Stomach (tissue), 9 donors: ENCODE measurements around the gene EIF2B5. TPM values are rescaled to one million over a fixed set of nuclear protein-coding genes. Genes with fewer than 3 reads are reported as not detected.

Experiments used
- DNase-seq, 2 donors: peaks; one replicate each; pipeline versions ENCODE4 v3.0.0 to v3.0.0-alpha.2; 2013 to 2019
- H3K27ac ChIP-seq, 5 donors: fragments of 200-600 bp in 4 of 5; sonication (generic) in 4 of 5; one replicate each; pipeline ENCODE4 v1.5.1; 2013 to 2019; ENCODE audit warnings: mild to moderate bottlenecking in 1 of 5, moderate library complexity in 1 of 5
- H3K27me3 ChIP-seq, 3 donors: fragments of 200-600 bp; sonication (generic); one replicate each; pipeline ENCODE4 v1.5.1; 2017 to 2019; ENCODE audit warnings: mixed run types in 1 of 3
- H3K36me3 ChIP-seq, 4 donors: fragments of 200-600 bp; sonication (generic); 1 replicate in 3 of 4; 2 replicates in 1 of 4; pipeline ENCODE4 v1.5.1; 2016 to 2019
- H3K4me1 ChIP-seq, 4 donors: fragments of 200-600 bp; sonication (generic); one replicate each; pipeline ENCODE4 v1.5.1; 2016 to 2019
- H3K4me3 ChIP-seq, 4 donors: fragments of 200-600 bp; sonication (generic) in 3 of 4; one replicate each; pipeline ENCODE4 v1.5.1; 2016 to 2019; ENCODE audit warnings: mild to moderate bottlenecking in 1 of 4
- H3K9me3 ChIP-seq, 4 donors: fragments of 200-600 bp; sonication (generic); one replicate each; pipeline ENCODE4 v1.5.1; 2016 to 2019
- EP300 ChIP-seq: sonication (generic); formaldehyde crosslinking; IDR thresholded peaks from one replicate; pipeline ENCODE4 v1.6.1; 2017; ENCODE audit warnings: antibody characterized with exemption
- POLR2A ChIP-seq, 4 donors: fragments of 450-650 bp; IDR thresholded peaks; one replicate each; pipeline ENCODE4 v1.6.1; 2016; ENCODE audit warnings: antibody characterized with exemption in 4 of 4, control low read depth in 2 of 4, mild to moderate bottlenecking in 1 of 4, moderate library complexity in 1 of 4
- POLR2AphosphoS5 ChIP-seq, 3 donors: sonication (generic); formaldehyde crosslinking; IDR thresholded peaks; one replicate each; pipeline ENCODE4 v1.6.1; 2016; ENCODE audit warnings: antibody characterized with exemption in 3 of 3
- WGBS, 5 donors: extraction: QIAGEN DNeasy Blood & Tissue Kit in 3 of 5; methylation state at CpG; one replicate each; pipeline versions ENCODE4 v1.1.5 to v1.1.7; 2013 to 2018; 5-methylcytosine and 5-hydroxymethylcytosine counted together
- intact Hi-C: fragments of 100-400 bp; cut with DNase I; formaldehyde crosslinking; loops from one replicate; pipeline ENCODE4 v1.15.1; 2023; ENCODE audit warnings: low total_unique reads
- polyA plus RNA-seq, 3 donors: library from polyadenylated mRNA; stranded (reverse); fragments of 200-250 nt; gene quantifications; one replicate each; pipeline ENCODE4 v1.2.3, GENCODE V29; 2013
- total RNA-seq, 5 donors: library from RNA; depleted of rRNA; stranded (reverse); fragments of >200 nt; gene quantifications; one replicate each; pipeline versions ENCODE4 v1.1.0 to v1.2.3, GENCODE V29; 2014 to 2016
- TF ChIP-seq, protein P1 (sequence below), 7 experiments: fragments of 450-650 bp in 4 of 7; fragments of 200-600 bp in 3 of 7; sonication (generic) in 3 of 7; IDR thresholded peaks; one replicate each; pipeline ENCODE4 v1.5.1; 2016 to 2019; ENCODE audit warnings: antibody characterized with exemption in 7 of 7, control low read depth in 2 of 7, mild to moderate bottlenecking in 1 of 7
- donor health status: healthy with polysubstance abuse.
- donor health status: Bipolar disorder and iron deficiency.
- donor health status: healthy.

Gene EIF2B5
- total and polyA plus RNA-seq, 8 donors, result 1.4 to 113 (median 35.1) TPM

DNA sequence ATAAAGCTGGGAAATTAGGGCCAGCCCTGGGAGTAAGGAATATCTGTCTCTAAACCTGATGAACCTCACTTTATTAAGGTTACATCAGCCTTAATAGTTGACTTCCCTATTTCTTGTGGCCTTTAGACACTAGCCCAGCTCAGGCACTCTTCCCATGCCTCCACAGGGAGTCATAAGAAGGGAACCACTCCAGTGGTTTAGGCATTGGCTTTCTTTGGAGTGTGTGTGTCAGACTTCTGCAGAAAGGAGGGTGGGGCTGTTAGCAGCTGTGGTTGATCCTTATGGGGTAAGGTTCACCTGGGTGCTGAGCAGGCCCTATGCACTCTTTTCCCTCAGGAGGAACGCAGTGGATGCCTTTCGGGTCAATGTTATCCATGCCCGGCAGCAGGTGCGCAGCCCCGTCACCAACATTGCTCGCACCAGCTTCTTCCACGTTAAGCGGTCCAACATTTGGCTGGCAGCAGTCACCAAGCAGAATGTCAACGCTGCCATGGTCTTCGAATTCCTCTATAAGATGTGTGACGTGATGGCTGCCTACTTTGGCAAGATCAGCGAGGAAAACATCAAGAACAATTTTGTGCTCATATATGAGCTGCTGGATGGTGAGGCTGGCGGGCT, 43.5 kb downstream of the EIF2B5 start:
- H3K36me3 ChIP-seq, result peaks cover 60 to 69% (median 67%) of the 10 kb centered on the region in 4 donors
- 86 to 95% (median 92%) methylated on average over 13 of the region's 13 CpGs for WGBS, 5 donors
- peaks cover 29 to 59% (median 47%) of the 10 kb centered on the region in 4 donors for H3K4me1 ChIP-seq
- H3K4me3 ChIP-seq, result no peak overlapping the region
- no peak for TF ChIP-seq EP300
- no peak for TF ChIP-seq POLR2AphosphoS5 (IDR thresholded peaks at IDR 0.05)
- TF ChIP-seq, protein P1, sequence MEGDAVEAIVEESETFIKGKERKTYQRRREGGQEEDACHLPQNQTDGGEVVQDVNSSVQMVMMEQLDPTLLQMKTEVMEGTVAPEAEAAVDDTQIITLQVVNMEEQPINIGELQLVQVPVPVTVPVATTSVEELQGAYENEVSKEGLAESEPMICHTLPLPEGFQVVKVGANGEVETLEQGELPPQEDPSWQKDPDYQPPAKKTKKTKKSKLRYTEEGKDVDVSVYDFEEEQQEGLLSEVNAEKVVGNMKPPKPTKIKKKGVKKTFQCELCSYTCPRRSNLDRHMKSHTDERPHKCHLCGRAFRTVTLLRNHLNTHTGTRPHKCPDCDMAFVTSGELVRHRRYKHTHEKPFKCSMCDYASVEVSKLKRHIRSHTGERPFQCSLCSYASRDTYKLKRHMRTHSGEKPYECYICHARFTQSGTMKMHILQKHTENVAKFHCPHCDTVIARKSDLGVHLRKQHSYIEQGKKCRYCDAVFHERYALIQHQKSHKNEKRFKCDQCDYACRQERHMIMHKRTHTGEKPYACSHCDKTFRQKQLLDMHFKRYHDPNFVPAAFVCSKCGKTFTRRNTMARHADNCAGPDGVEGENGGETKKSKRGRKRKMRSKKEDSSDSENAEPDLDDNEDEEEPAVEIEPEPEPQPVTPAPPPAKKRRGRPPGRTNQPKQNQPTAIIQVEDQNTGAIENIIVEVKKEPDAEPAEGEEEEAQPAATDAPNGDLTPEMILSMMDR (IDR thresholded peaks at IDR 0.05), result no peak
- no peak for TF ChIP-seq POLR2A (IDR thresholded peaks at IDR 0.05)
- intact Hi-C loops, result no loop called here
- peak overlapping the region in 1 of 5 donors; percentile 92 for H3K27ac ChIP-seq
- peak in 1 of 2 donors; percentile 40 for DNase-seq
- H3K27me3 ChIP-seq, result no peaks in the 10 kb centered on the region
- no peaks in the 10 kb centered on the region for H3K9me3 ChIP-seq

DNA sequence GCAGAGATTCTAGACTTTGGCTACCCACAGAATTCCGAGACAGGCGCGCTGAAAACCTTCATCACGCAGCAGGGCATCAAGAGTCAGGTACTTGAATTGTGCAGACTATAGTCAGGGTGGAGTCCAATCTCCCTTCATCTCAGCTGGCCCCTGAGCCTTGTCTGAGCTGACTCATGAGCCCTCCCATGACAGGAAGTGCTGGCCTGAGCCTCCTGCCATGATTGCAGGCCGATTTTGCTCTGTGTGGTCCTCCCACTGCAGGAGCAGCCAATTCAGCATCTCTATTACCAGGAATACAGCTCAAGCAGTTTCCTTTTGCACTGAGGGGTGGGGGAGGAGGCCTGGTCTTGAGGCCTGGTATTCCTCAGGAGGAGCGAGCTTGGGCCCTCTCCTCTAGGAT, 45.0 kb downstream of the EIF2B5 start:
- H3K27me3 ChIP-seq, result no peaks in the 10 kb centered on the region
- 88 to 94% (median 90%) methylated on average over 6 of the region's 6 CpGs for WGBS, 5 donors
- H3K27ac ChIP-seq, result peak overlapping the region in 1 of 5 donors; percentile 12
- H3K36me3 ChIP-seq, result peaks cover 68 to 80% (median 77%) of the 10 kb centered on the region in 4 donors
- no peak for DNase-seq
- no peaks in the 10 kb centered on the region for H3K9me3 ChIP-seq
- no peak overlapping the region for H3K4me3 ChIP-seq
- TF ChIP-seq, protein P1 (IDR thresholded peaks at IDR 0.05), result no peak
- TF ChIP-seq POLR2AphosphoS5 (IDR thresholded peaks at IDR 0.05) (no peak), EP300 (no peak)
- intact Hi-C loops, result loop anchor here (10.0 kb wide), 1 partner anchor 65 kb away; the partner anchor contains the start of genes ALG3 and EEF1AKMT4
- H3K4me1 ChIP-seq, result peaks cover 30 to 55% (median 43%) of the 10 kb centered on the region in 4 donors

DNA sequence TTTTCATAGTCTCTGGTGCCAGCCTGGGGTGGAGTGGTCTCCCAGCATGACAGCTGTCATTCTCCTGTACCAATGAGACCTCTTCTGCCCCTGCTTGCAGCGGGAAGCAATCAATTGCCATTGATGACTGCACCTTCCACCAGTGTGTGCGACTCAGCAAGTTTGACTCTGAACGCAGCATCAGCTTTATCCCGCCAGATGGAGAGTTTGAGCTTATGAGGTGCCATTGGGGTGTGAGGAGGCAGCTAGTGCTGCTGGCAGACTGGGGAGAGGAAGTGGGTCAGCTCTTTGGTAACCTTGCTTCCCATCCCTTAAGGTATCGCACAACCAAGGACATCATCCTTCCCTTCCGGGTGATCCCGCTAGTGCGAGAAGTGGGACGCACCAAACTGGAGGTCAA, 46.4 kb downstream of the EIF2B5 start:
- intact Hi-C loops, result loop anchor here (10.0 kb wide), 1 partner anchor 63 kb away; the partner anchor contains the start of genes ALG3 and EEF1AKMT4
- H3K27ac ChIP-seq, result no peak overlapping the region
- H3K27me3 ChIP-seq, result no peaks in the 10 kb centered on the region
- TF ChIP-seq EP300 (no peak), POLR2AphosphoS5 (IDR thresholded peaks at IDR 0.05) (no peak), POLR2A (IDR thresholded peaks at IDR 0.05) (no peak)
- TF ChIP-seq, protein P1 (IDR thresholded peaks at IDR 0.05), result no peak
- H3K9me3 ChIP-seq, result no peaks in the 10 kb centered on the region
- peaks cover 23 to 47% (median 38%) of the 10 kb centered on the region in 4 donors for H3K4me1 ChIP-seq
- DNase-seq, result no peak
- peaks cover 68 to 80% (median 77%) of the 10 kb centered on the region in 4 donors for H3K36me3 ChIP-seq
- WGBS, 5 donors, result 93 to 99% (median 98%) methylated on average over 7 to 9 of the region's 9 CpGs
- no peak overlapping the region for H3K4me3 ChIP-seq

DNA sequence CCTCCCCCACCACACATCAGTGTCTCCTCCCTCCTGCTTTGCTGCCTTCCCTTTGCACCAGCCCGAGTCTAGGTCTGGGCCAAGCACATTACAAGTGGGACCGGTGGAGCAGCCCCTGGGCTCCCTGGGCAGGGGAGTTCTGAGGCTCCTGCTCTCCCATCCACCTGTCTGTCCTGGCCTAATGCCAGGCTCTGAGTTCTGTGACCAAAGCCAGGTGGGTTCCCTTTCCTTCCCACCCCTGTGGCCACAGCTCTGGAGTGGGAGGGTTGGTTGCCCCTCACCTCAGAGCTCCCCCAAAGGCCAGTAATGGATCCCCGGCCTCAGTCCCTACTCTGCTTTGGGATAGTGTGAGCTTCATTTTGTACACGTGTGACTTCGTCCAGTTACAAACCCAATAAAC, 48.5 kb downstream of the EIF2B5 start:
- no peak overlapping the region for H3K4me3 ChIP-seq
- no peaks in the 10 kb centered on the region for H3K27me3 ChIP-seq
- H3K36me3 ChIP-seq, result peaks cover 63 to 74% (median 72%) of the 10 kb centered on the region in 4 donors
- no peaks in the 10 kb centered on the region for H3K9me3 ChIP-seq
- TF ChIP-seq POLR2A (IDR thresholded peaks at IDR 0.05), result no peak
- TF ChIP-seq POLR2AphosphoS5 (IDR thresholded peaks at IDR 0.05), result no peak
- TF ChIP-seq EP300, result no peak
- TF ChIP-seq, protein P1 (IDR thresholded peaks at IDR 0.05), result no peak
- WGBS, 5 donors, result 79 to 87% (median 81%) methylated on average over 5 of the region's 5 CpGs
- no peak overlapping the region for H3K27ac ChIP-seq
- no peak for DNase-seq
- H3K4me1 ChIP-seq, result peaks cover 22 to 47% (median 39%) of the 10 kb centered on the region in 4 donors
- intact Hi-C loops, result loop anchor here (10.0 kb wide), 1 partner anchor 61 kb away; the partner anchor contains the start of genes ALG3 and EEF1AKMT4
